SK-N-SH treated with all-trans-retinoic acid at 6 μM for 48 hours (cell line): Measurements from ENCODE around the gene SNCB.

Source experiments
- ATAC-seq: fragments of 200-7000 bp; cut with Tn5 transposase; 3 replicates; pipeline ENCODE4 v1.9.1; 2020; ENCODE audit warnings: mild to moderate bottlenecking, moderate library complexity
- ARNTL ChIP-seq: fragments of 450-650 bp; formaldehyde crosslinking; IDR thresholded peaks from 2 replicates; pipeline ENCODE4 v1.5.0; 2020; ENCODE audit warnings: low read depth, mild to moderate bottlenecking, moderate library complexity, borderline replicate concordance
- BACH2 ChIP-seq: fragments of 250-450 bp; sonication (Bioruptor Pico); IDR thresholded peaks from 2 replicates; pipeline ENCODE4 v1.9.0; 2021; ENCODE audit warnings: mild to moderate bottlenecking, borderline replicate concordance
- CREB5 ChIP-seq: fragments of 250-450 bp; sonication (Bioruptor Pico); IDR thresholded peaks from 2 replicates; pipeline ENCODE4 v1.5.1; 2020; ENCODE audit warnings: low read depth, mild to moderate bottlenecking, moderate library complexity
- CSDC2 ChIP-seq: fragments of 250-450 bp; sonication (Bioruptor Pico); IDR thresholded peaks from 2 replicates; pipeline ENCODE4 v1.5.0; 2020; ENCODE audit warnings: mild to moderate bottlenecking, moderate library complexity
- CSRNP3 ChIP-seq: fragments of 250-450 bp; sonication (Bioruptor Pico); IDR thresholded peaks from 2 replicates; pipeline ENCODE4 v1.5.1; 2021; ENCODE audit warnings: mild to moderate bottlenecking, moderate library complexity
- GLIS3 ChIP-seq: fragments of 250-450 bp; sonication (Bioruptor Pico); IDR thresholded peaks from 2 replicates; pipeline ENCODE4 v1.5.0; 2020; ENCODE audit warnings: mild to moderate bottlenecking, moderate library complexity
- ISL1 ChIP-seq: fragments of 250-450 bp; sonication (Bioruptor Pico); IDR thresholded peaks from 2 replicates; pipeline ENCODE4 v2.1.2; 2022; ENCODE audit warnings: mild to moderate bottlenecking, moderate library complexity
- OSR1 ChIP-seq: fragments of 250-450 bp; sonication (Bioruptor Pico); IDR thresholded peaks from 2 replicates; pipeline ENCODE4 v1.8.0; 2022; ENCODE audit warnings: moderate library complexity, mild to moderate bottlenecking, inconsistent platforms
- PATZ1 ChIP-seq: fragments of 250-450 bp; sonication (Bioruptor Pico); IDR thresholded peaks from 2 replicates; pipeline ENCODE4 v1.8.0; 2020; ENCODE audit warnings: mild to moderate bottlenecking, moderate library complexity, borderline replicate concordance
- POU6F1 ChIP-seq: fragments of 250-450 bp; sonication (Bioruptor Pico); IDR thresholded peaks from 2 replicates; pipeline ENCODE4 v1.8.0; 2021; ENCODE audit warnings: low read depth, mild to moderate bottlenecking, moderate library complexity, borderline replicate concordance
- PPARA ChIP-seq: fragments of 250-450 bp; sonication (Bioruptor Pico); IDR thresholded peaks from 2 replicates; pipeline ENCODE4 v1.5.0; 2020; ENCODE audit warnings: mild to moderate bottlenecking, borderline replicate concordance
- RARB ChIP-seq: fragments of 250-450 bp; sonication (Bioruptor Pico); IDR thresholded peaks from 2 replicates; pipeline ENCODE4 v1.8.0; 2021; ENCODE audit warnings: mild to moderate bottlenecking, moderate library complexity
- SNAI2 ChIP-seq: fragments of 250-450 bp; sonication (Bioruptor Pico); IDR thresholded peaks from 2 replicates; pipeline ENCODE4 v1.5.0; 2020; ENCODE audit warnings: mild to moderate bottlenecking, moderate library complexity
- TOX ChIP-seq: fragments of 250-450 bp; sonication (Bioruptor Pico); IDR thresholded peaks from 2 replicates; pipeline ENCODE4 v1.8.0; 2021; ENCODE audit warnings: mild to moderate bottlenecking, moderate library complexity, borderline replicate concordance
- TSHZ2 ChIP-seq: fragments of 250-450 bp; sonication (Bioruptor Pico); IDR thresholded peaks from 2 replicates; pipeline ENCODE4 v1.5.0; 2020; ENCODE audit warnings: mild to moderate bottlenecking, moderate library complexity
- ZC3H10 ChIP-seq: fragments of 250-450 bp; sonication (Bioruptor Pico); IDR thresholded peaks from 2 replicates; pipeline ENCODE4 v1.5.1; 2021; ENCODE audit warnings: mild to moderate bottlenecking, moderate library complexity
- ZFP3 ChIP-seq: fragments of 250-450 bp; sonication (Bioruptor Pico); IDR thresholded peaks from 2 replicates; pipeline ENCODE4 v1.5.0; 2020; ENCODE audit warnings: mild to moderate bottlenecking, moderate library complexity
- ZFP30 ChIP-seq: fragments of 450-650 bp; formaldehyde crosslinking; IDR thresholded peaks from 2 replicates; pipeline ENCODE4 v1.5.0; 2022; ENCODE audit warnings: mild to moderate bottlenecking, moderate library complexity
- ZNF565 ChIP-seq: fragments of 450-650 bp; formaldehyde crosslinking; conservative IDR thresholded peaks from 2 replicates; pipeline ENCODE4 v1.5.0; 2020; ENCODE audit warnings: low read depth, mild to moderate bottlenecking, moderate library complexity
- ZNF70 ChIP-seq: fragments of 450-650 bp; formaldehyde crosslinking; IDR thresholded peaks from 2 replicates; pipeline ENCODE4 v1.5.0; 2020; ENCODE audit warnings: mild to moderate bottlenecking, moderate library complexity
- ZNF8 ChIP-seq: fragments of 450-650 bp; formaldehyde crosslinking; IDR thresholded peaks from 2 replicates; pipeline ENCODE4 v1.5.0; 2020; ENCODE audit warnings: mild to moderate bottlenecking, moderate library complexity

The SNCB gene

GRCh38 chr5:176671890-176672747 lies 41.8 kb upstream of the SNCB start:
- TF ChIP-seq PATZ1 (CRISPR knock-in tag) (no peak), ZNF8 (CRISPR knock-in tag) (no peak), ZFP3 (CRISPR knock-in tag) (no peak)
- ATAC-seq = no peak

GRCh38 chr5:176671399-176671798 lies 41.1 kb upstream of the SNCB start:
- no peak for ATAC-seq
- no peak for TF ChIP-seq OSR1 (CRISPR knock-in tag)
- TF ChIP-seq ZNF565 (CRISPR knock-in tag) = no peak
- no peak for TF ChIP-seq ZFP30

GRCh38 chr5:176670449-176670848 lies 40.1 kb upstream of the SNCB start:
- ATAC-seq = no peak
- TF ChIP-seq ZC3H10 (CRISPR knock-in tag) = no peak
- TF ChIP-seq TOX (CRISPR knock-in tag) = no peak
- no peak for TF ChIP-seq ZFP30
- no peak for TF ChIP-seq CREB5 (CRISPR knock-in tag)
- TF ChIP-seq SNAI2 (CRISPR knock-in tag) = no peak
- no peak for TF ChIP-seq PATZ1 (CRISPR knock-in tag)
- no peak for TF ChIP-seq CSRNP3
- no peak for TF ChIP-seq CSDC2 (CRISPR knock-in tag)
- TF ChIP-seq PPARA (CRISPR knock-in tag) = no peak
- TF ChIP-seq ARNTL (CRISPR knock-in tag) = no peak
- TF ChIP-seq BACH2 = no peak
- no peak for TF ChIP-seq ZNF565 (CRISPR knock-in tag)
- TF ChIP-seq TSHZ2 (CRISPR knock-in tag) = no peak
- TF ChIP-seq GLIS3 (CRISPR knock-in tag) = no peak
- TF ChIP-seq POU6F1 = no peak
- no peak for TF ChIP-seq ISL1 (CRISPR knock-in tag)
- TF ChIP-seq RARB (CRISPR knock-in tag) = no peak
- no peak for TF ChIP-seq ZFP3 (CRISPR knock-in tag)
- no peak for TF ChIP-seq ZNF70 (CRISPR knock-in tag)
- TF ChIP-seq OSR1 (CRISPR knock-in tag) = no peak
- TF ChIP-seq, all 23 proteins: peak for 0
